GM12864 (cell line): ENCODE results near the gene SNCB.

Experiments used
- DNase-seq: peaks from one replicate; pipeline ENCODE4 v3.0.0-alpha.2; 2011; ENCODE audit warnings: low read depth
- H3K4me3 ChIP-seq: 2 replicates; pipeline ENCODE4 v1.5.1; 2011; ENCODE audit warnings: mild to moderate bottlenecking, low read depth, low read length, control low read depth
- CTCF ChIP-seq: IDR thresholded peaks from 2 replicates; pipeline ENCODE4 v1.5.1; 2011; ENCODE audit warnings: low read depth, mild to moderate bottlenecking, moderate library complexity, low read length, control low read depth, inconsistent platforms; ENCODE audit errors: missing control alignments

The SNCB gene

GRCh38 chr5:176660860-176661641 lies 30.7 kb upstream of the SNCB start:
- DNase-seq, result no peak

GRCh38 chr5:176660530-176660859 lies 30.2 kb upstream of the SNCB start:
- no peak for TF ChIP-seq CTCF
- no peak for DNase-seq
- no peak overlapping the region for H3K4me3 ChIP-seq

More at GRCh38 chr5:176660860-176661641, 30.7 kb upstream of the SNCB start:
- no peak overlapping the region for H3K4me3 ChIP-seq
- peak; percentile 99 for TF ChIP-seq CTCF

GRCh38 chr5:176659860-176660461 lies 29.6 kb upstream of the SNCB start:
- no peak for TF ChIP-seq CTCF
- no peak for DNase-seq
- no peak overlapping the region for H3K4me3 ChIP-seq

GRCh38 chr5:176659512-176659839 lies 29.1 kb upstream of the SNCB start:
- DNase-seq, result no peak
- no peak for TF ChIP-seq CTCF
- H3K4me3 ChIP-seq, result no peak overlapping the region

- no peak for DNase-seq
- no peak for TF ChIP-seq CTCF
Measured at GRCh38 chr5:176658817-176659511, 28.6 kb upstream of the SNCB start.

GRCh38 chr5:176658007-176658599 lies 27.8 kb upstream of the SNCB start:
- H3K4me3 ChIP-seq, result no peak overlapping the region
- no peak for DNase-seq
- peak; percentile 96 for TF ChIP-seq CTCF

More at GRCh38 chr5:176658817-176659511, 28.6 kb upstream of the SNCB start:
- no peak overlapping the region for H3K4me3 ChIP-seq
